Pulmonary artery endothelial cell (primary cell): ENCODE data around the gene HMCN2. TPM values are rescaled to one million over a fixed set of nuclear protein-coding genes. Genes with fewer than 3 reads are reported as not detected.

Source experiments
- DNase-seq: peaks from one replicate; pipeline ENCODE4 v3.0.0-alpha.2; 2011; ENCODE audit warnings: low read depth, low spot score
- total RNA-seq: library from RNA; depleted of rRNA; stranded (reverse); fragments of >200 nt; gene quantifications from 2 replicates; pipeline ENCODE4 v1.2.3, GENCODE V29; 2014

HMCN2 gene
- total RNA-seq, 1 donor from 2014 or later, result under 0.01 TPM

- no peak for DNase-seq
Measured at GRCh38 chr9:130363755-130364404, 98.3 kb downstream of the HMCN2 start.

DNA sequence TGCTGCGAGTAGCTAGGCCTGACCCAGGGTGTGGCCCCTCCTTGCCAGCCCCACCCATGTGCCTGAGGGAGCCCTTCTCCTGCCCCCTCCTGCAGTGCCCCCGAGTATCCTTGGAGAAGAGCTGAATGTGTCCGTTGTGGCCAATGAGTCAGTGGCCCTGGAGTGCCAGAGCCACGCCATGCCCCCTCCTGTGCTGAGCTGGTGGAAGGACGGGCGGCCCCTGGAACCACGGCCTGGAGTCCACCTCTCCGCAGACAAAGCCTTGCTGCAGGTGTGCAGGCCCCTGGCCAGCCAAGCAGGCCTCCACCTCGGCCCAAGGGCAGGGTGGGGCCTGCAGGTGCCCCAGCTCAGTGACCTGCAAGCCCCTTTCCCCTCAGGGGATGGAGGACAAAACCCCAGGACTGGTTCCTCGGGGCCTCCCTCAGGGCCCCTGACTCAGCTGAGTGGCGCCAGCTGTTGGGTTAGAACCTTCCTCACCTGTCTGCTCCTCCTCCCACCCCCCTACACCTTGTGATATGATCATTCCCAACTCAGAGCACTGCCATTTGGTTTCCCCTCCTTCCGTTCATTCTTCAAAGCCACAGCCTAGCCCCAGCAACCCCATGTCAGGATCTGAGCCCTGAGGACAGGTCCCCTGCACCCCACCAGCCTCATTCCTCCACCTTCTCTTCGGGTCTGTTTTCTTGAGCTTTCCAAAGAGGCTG lies 99.2 kb downstream of the HMCN2 start:
- DNase-seq, result no peak

DNA sequence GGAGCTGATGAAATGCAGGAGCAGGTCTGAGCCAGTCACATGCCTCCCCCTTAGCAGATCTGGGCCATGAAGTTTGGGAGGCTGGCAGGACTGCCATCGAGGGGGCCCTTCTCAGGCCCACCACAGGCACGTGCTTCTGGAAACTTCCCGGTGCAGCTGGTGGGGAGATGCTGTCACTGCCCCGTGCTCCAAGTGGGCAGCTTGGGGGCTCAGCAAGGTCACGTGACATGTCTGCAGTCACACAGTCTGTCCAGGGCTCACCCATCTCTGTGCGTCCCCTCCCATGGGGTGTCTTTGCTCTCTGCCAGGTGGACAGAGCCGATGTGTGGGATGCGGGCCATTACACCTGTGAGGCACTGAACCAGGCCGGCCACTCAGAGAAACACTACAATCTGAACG lies 99.8 kb downstream of the HMCN2 start:
- DNase-seq, result no peak

DNA sequence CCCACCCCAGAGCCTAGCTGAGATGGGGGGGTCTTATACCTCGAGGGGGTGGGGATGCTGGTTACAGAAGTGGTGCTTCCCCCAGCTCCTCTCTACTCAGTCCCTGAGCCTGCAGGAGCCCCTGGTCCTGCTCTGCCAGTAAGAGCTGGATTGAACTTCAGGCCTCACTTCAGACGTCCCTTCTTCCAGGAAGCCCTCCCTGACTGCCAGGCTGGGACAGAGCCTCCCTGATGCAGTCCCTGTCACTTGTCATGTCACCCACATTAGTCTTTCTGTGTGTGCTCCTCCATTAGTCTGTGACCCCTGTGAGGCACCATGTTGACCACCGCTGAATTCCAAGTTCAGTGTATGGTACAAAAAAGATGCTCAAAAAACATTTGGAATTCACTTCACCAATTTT lies 100.5 kb downstream of the HMCN2 start:
- DNase-seq, result no peak

DNA sequence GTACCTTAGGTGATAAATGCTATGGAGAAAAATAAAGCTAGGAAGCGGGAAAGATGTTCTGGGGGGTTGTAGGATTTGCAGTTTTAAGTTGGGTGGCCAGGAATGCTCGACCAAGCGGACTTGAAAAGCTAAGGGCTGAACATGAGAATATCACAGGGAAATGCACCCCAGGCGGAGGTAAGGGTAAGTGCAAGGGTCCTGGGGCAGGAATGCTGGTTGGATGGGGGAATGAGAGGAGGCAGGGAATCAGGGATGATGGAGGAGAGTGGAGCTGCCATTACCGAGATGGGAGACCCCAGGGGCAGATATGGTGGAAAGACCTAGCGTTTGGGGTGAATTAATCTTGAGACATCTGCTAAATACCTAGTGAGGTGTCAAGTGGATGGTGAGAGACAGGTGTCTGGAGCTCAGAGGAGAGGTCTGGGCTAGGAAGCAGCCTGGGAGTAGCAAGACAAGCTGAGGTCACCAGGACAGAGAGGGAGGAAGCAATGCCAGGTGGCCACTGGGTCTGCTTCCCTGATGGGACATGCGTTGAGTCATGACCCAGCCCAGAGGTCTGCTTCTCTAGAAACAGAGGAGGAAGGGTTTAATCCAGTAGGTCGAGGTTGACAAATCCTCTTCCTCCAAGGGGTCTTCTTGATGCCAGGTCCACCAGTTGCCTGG lies 101.5 kb downstream of the HMCN2 start:
- DNase-seq, result no peak

DNA sequence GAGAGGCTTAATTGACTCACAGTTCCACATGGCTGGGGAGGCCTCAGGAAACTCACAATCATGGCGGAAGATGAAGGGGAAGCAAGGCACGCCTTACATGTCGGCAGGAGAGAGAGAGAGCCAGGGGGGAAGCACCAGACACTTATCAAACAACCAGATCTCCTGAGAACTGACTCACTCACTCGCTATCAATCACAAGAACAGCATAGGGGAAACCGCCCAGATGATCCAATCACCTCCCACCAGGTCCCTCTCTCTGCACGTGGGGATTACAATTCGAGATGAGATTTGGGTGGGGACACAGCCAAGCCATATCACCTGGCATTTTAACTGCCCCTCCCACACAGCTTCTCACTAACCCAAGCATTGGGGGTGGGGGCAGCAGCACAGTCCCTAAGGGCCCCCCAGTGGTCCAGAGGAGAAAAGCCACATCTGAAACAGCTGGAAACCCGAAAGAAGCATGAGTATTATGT lies 103.1 kb downstream of the HMCN2 start:
- no peak for DNase-seq

GRCh38 chr9:130370226-130370625 lies 104.7 kb downstream of the HMCN2 start:
- no peak for DNase-seq

DNA sequence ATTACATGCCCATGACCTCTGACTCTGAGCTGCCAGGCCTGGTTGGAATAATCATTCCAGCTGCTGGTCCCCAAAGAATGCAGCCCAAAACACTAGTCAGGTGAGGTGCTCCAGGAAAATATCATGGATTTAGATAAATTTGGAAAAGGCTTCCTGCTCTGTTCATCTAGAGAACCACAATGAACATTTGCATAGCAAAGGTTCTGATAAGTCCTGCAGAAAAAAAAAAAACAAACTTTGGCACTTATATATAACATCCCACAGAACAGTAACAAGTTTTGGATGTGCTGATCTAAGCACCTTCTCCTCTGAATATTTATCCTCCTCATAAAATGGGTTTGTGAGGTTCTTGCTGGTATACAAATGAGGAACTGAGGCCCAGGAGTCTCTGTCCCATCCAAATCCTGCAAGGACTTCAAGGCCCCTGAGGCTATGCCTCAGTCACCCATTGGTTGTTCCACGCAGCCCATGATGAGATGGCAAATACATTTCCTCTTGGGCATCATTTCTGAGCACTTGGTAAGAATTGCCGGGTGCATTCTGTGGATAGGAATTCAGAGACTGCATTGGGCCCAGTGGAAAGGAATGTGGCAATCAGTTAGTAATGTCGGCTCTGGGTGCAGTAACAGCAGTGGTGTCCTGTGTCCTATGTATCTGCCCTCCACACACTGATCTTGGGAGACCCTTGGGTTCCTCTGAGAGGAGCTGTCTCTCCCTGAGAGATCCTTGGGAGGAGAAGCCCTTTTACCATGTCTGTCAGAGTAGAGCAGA lies 105.8 kb downstream of the HMCN2 start:
- no peak for DNase-seq

GRCh38 chr9:130372057-130372456 lies 106.5 kb downstream of the HMCN2 start:
- DNase-seq, result no peak

GRCh38 chr9:130373679-130374325 lies 108.2 kb downstream of the HMCN2 start:
- no peak for DNase-seq

- DNase-seq, result no peak
Measured at GRCh38 chr9:130377612-130378011, 112.1 kb downstream of the HMCN2 start.

DNA sequence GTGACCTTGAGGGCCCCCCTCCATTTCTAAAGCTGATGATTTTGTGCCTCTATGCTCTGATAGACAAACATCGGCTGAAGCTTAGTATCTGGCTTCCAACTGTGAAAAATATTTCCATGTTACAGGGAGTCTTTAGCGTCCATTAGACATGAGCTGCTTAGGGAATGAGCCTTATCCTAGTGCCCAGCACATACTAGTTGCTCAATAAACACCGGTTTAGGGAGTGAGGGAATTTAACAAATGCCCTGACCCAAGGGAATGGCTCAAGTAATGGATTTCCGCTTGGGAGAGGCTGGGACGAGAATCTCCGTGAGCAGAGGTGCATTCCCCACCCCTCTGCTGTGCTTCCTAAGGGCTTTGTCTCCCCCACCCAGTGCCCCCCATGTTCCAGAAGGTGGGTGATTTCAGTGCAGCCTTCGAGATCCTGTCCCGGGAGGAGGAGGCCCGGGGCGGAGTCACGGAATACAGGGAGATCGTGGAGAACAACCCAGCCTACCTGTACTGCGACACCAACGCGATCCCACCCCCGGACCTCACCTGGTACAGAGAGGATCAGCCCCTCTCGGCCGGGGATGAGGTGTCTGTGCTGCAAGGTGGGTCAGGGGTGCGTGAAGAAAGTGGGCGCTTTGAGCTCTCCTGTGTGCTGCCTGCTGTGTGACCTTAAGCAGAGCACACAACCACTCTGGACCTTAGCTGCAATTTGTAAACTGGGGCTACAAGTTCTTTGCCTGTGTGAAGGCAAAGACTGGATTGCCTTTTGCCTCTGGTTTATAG lies 113.5 kb downstream of the HMCN2 start:
- no peak for DNase-seq

- no peak for DNase-seq
Measured at GRCh38 chr9:130379649-130379970, 114.0 kb downstream of the HMCN2 start.

DNA sequence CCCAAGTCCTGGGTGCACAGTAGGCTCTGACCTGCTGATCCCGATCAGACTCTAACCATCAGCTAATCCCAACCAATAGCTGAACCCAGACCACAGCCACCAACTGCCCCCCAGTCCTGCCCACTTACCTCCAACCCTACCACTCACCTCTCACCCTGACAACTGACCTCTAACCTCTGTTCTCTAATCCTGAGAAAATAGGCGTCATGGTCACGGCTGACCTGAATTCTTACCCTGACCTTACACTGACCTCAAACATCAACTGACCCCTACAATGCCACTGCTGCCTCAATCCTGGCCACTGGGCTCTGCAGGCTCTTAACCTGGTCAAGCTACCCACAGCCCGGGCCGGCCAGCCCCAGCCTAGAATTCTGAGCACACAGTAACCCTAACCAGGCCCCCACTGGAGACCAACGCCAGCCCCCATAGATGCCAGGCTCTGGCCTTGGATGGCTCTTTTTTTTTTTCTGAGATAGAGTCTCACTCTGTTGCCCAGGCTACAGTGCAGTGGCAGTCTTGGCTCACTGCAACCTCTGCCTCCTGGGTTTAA lies 115.4 kb downstream of the HMCN2 start:
- DNase-seq, result no peak

- DNase-seq, result no peak
Measured at GRCh38 chr9:130381660-130382059, 116.1 kb downstream of the HMCN2 start.

DNA sequence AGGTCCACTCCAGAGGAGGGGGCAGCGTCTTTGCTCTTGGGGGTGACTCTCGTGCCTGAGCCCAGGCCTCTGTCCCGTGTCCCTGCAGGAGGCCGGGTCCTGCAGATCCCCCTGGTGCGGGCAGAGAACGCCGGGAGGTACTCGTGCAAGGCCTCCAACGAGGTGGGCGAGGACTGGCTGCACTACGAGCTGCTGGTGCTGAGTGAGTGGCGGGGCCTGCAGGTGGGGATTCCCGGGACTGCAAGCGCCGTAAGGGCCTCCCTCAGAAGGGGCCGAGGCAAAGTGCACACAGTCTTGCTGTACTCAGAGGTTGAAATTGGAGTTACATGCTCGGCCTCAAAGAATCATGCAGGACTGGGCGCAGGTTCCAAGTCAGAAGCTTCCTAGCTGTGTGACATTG lies 116.5 kb downstream of the HMCN2 start:
- DNase-seq, result no peak

DNA sequence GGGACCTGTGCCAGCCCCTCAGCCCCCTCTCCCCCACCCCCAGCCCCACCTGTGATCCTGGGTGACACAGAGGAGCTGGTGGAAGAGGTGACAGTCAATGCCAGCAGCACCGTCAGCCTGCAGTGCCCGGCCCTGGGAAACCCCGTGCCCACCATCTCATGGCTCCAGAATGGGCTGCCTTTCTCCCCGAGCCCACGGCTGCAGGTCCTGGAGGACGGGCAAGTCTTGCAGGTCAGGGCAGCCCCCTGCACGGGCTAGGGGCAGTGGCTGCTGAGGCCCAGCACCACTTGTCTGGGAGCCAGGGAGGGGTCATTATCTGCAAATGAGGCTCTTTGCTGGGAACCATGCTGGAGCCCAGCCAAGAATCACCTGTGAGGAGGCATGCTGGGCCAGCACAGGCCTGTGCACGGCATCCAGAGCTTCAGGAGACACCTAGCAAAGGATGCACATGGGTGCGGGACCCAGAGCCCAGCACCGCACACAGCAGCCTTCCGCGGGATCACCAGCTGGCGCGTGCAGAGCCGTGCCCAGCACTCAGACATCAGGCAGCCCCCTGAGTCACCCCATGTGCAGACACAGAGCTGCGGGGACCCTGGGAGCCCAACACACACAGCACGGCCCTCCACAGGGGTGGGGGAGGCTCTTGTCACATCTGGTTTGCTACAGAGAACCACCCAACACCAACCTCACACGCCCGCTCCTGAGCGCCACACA lies 117.2 kb downstream of the HMCN2 start:
- no peak for DNase-seq

GRCh38 chr9:130383350-130383715 lies 117.8 kb downstream of the HMCN2 start:
- no peak for DNase-seq

GRCh38 chr9:130383979-130384676 lies 118.6 kb downstream of the HMCN2 start:
- DNase-seq, result no peak
